Heart left ventricle (tissue), 13 donors: ENCODE data around the gene DBH.

ENCODE experiments used
- POLR2A ChIP-seq, 2 donors: fragments of 450-650 bp; IDR thresholded peaks; one replicate each; pipeline ENCODE4 v1.6.1; 2017; ENCODE audit warnings: antibody characterized with exemption in 2 of 2, mild to moderate bottlenecking in 2 of 2, moderate library complexity in 2 of 2
- TF ChIP-seq, protein P1 (sequence below), 12 donors: fragments of 200-600 bp; sonication (generic) in 4 of 12; IDR thresholded peaks; one replicate each; pipeline versions ENCODE4 v1.5.0 to v1.8.0; 2018 to 2022; ENCODE audit warnings: antibody characterized with exemption in 12 of 12, mild to moderate bottlenecking in 5 of 12
- donor health status: ischemic (EF 13 %, LVEDD 7.1; RV severe dilation, severe dysfunction).
- donor health status: DM: no; HTN: yes; CAD: no.
- donor health status: DM: no; HTN: no; CAD: no.
- donor health status: ischemic (EF 25% LVEDD 6.9; RV normal size, moderate dysfunction).
- donor health status: ischemic (EF 25% LVEDD 5.7; RV mildly dilated, moderate dysfunction).
- donor health status: ischemic (EF 35%, LVEDD 5.7; RV mildly dilated, moderate dysfunction).
- donor health status: nonischemic (EF 11% LVEDD 7.7; RV severe dilation, severe dysfunction).
- donor health status: DM: yes; HTN: yes; CAD: no.
- donor health status: PGD.
- donor health status: ischemic (EF 29% LVEDD 5.4; RV normal size, mild dysfunction).
- donor health status: nonischemic (EF 23%, LVEDD 6.1; RV moderate dilation, normal function).

GRCh38 chr9:133700819-133701320 is 64.7 kb downstream of the DBH start:
- TF ChIP-seq, protein P1, sequence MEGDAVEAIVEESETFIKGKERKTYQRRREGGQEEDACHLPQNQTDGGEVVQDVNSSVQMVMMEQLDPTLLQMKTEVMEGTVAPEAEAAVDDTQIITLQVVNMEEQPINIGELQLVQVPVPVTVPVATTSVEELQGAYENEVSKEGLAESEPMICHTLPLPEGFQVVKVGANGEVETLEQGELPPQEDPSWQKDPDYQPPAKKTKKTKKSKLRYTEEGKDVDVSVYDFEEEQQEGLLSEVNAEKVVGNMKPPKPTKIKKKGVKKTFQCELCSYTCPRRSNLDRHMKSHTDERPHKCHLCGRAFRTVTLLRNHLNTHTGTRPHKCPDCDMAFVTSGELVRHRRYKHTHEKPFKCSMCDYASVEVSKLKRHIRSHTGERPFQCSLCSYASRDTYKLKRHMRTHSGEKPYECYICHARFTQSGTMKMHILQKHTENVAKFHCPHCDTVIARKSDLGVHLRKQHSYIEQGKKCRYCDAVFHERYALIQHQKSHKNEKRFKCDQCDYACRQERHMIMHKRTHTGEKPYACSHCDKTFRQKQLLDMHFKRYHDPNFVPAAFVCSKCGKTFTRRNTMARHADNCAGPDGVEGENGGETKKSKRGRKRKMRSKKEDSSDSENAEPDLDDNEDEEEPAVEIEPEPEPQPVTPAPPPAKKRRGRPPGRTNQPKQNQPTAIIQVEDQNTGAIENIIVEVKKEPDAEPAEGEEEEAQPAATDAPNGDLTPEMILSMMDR (IDR thresholded peaks at IDR 0.05) = no peak
- no peak for TF ChIP-seq POLR2A (IDR thresholded peaks at IDR 0.05)
